K562 (cell line): ENCODE measurements around the gene LCMT2. TPM values are rescaled to one million over a fixed set of nuclear protein-coding genes. Genes with fewer than 3 reads are reported as not detected.

Experiments used
- CXXC5 ChIP-seq: fragments of 250-450 bp; sonication (Bioruptor Pico); IDR thresholded peaks from 2 replicates; pipeline ENCODE4 v1.8.0; 2022; ENCODE audit warnings: inconsistent platforms, mild to moderate bottlenecking, moderate library complexity
- DIDO1 ChIP-seq: fragments of 450-650 bp; IDR thresholded peaks from 2 replicates; pipeline ENCODE4 v1.6.1; 2016; ENCODE audit warnings: low read depth, missing biosample characterization, missing genetic modification characterization
- MAX ChIP-seq: sonication (generic); formaldehyde crosslinking; IDR thresholded peaks from 2 replicates; pipeline ENCODE4 v1.9.0; 2022; ENCODE audit warnings: mild to moderate bottlenecking, missing genetic modification reagents
- NRF1 ChIP-seq, 2 experiments: fragments of 450-650 bp; IDR thresholded peaks in 1 of 2; conservative IDR thresholded peaks in 1 of 2; 2 replicates each; pipeline ENCODE4 v1.6.1; 2014; ENCODE audit warnings: mild to moderate bottlenecking in 2 of 2
- SIN3A ChIP-seq, 2 experiments: fragments of 150-350 bp in 1 of 2; IDR thresholded peaks; 2 replicates each; pipeline ENCODE4 v1.6.1; 2011 to 2016; ENCODE audit warnings: borderline replicate concordance in 2 of 2, low read depth in 2 of 2, low read length in 2 of 2, mild to moderate bottlenecking in 2 of 2, moderate library complexity in 2 of 2; ENCODE audit not compliant: control insufficient read depth in 1 of 2
- SMAD1 ChIP-seq: fragments of 150-350 bp; IDR thresholded peaks from 2 replicates; pipeline ENCODE4 v1.6.1; 2014; ENCODE audit warnings: low read length, low read depth; ENCODE audit not compliant: partially characterized antibody
- SP2 ChIP-seq: IDR thresholded peaks from 2 replicates; pipeline ENCODE4 v1.6.1; 2011; ENCODE audit warnings: mild to moderate bottlenecking, low read depth, low read length, moderate library complexity; ENCODE audit not compliant: poor library complexity, severe bottlenecking; ENCODE audit errors: extremely low read depth
- ZBTB40 ChIP-seq, 2 experiments: fragments of 450-650 bp in 1 of 2; sonication (generic) in 1 of 2; formaldehyde crosslinking in 1 of 2; IDR thresholded peaks; 2 replicates each; pipeline versions ENCODE4 v1.7.1 to v1.9.0; 2016 to 2022; ENCODE audit warnings: inconsistent platforms in 1 of 2, mild to moderate bottlenecking in 1 of 2, missing genetic modification reagents in 1 of 2
- ZFP30 ChIP-seq: fragments of 250-450 bp; sonication (Bioruptor Pico); IDR thresholded peaks from 2 replicates; pipeline ENCODE4 v1.8.0; 2022; ENCODE audit warnings: moderate library complexity, mild to moderate bottlenecking, inconsistent platforms, borderline replicate concordance
- ZNF398 ChIP-seq: fragments of 250-450 bp; sonication (Bioruptor Pico); IDR thresholded peaks from 2 replicates; pipeline ENCODE4 v1.8.0; 2021; ENCODE audit warnings: moderate library complexity, mild to moderate bottlenecking, inconsistent platforms
- ZNF551 ChIP-seq: fragments of 250-450 bp; sonication (Bioruptor Pico); IDR thresholded peaks from 2 replicates; pipeline ENCODE4 v1.5.0; 2021; ENCODE audit warnings: mild to moderate bottlenecking, moderate library complexity
- polyA plus RNA-seq, 8 experiments: library from polyadenylated mRNA; depleted of rRNA in 4 of 8; stranded (reverse) in 5 of 8; unstranded in 3 of 8; fragments of >200 nt; fragmentation: Nextera tagmentation in 2 of 8; fragmentation: Illumina TruSeq in 1 of 8; extraction: Ambion mirVana in 2 of 8; extraction: Trizol in 1 of 8; gene quantifications; 2 replicates each; pipeline versions ENCODE4 v1.2.1 to v1.2.3, GENCODE V29; 2011 to 2014; ENCODE audit warnings: inconsistent platforms in 1 of 8, missing spikeins in 1 of 8
- total RNA-seq, 7 experiments: library from RNA; depleted of rRNA in 6 of 7; stranded (reverse); fragments of >200 nt in 6 of 7; fragmentation: Illumina TruSeq in 2 of 7; extraction: Trizol in 2 of 7; gene quantifications; 2 replicates each; pipeline versions ENCODE4 v1.2.1 to v1.2.3, GENCODE V29; 2011 to 2021; ENCODE audit warnings: low replicate concordance in 1 of 7
- TF ChIP-seq, protein P1 (sequence below): fragments of 250-450 bp; sonication (Bioruptor Pico); IDR thresholded peaks from 2 replicates; pipeline ENCODE4 v1.8.0; 2022; ENCODE audit warnings: moderate library complexity, mild to moderate bottlenecking, inconsistent platforms

The LCMT2 gene
- total and polyA plus RNA-seq, 9 of the 15 experiments (the other 6 are each of a cell fraction or from before 2014, with no cell fraction given), result 2.5 to 22.3 (median 15.2) TPM

DNA sequence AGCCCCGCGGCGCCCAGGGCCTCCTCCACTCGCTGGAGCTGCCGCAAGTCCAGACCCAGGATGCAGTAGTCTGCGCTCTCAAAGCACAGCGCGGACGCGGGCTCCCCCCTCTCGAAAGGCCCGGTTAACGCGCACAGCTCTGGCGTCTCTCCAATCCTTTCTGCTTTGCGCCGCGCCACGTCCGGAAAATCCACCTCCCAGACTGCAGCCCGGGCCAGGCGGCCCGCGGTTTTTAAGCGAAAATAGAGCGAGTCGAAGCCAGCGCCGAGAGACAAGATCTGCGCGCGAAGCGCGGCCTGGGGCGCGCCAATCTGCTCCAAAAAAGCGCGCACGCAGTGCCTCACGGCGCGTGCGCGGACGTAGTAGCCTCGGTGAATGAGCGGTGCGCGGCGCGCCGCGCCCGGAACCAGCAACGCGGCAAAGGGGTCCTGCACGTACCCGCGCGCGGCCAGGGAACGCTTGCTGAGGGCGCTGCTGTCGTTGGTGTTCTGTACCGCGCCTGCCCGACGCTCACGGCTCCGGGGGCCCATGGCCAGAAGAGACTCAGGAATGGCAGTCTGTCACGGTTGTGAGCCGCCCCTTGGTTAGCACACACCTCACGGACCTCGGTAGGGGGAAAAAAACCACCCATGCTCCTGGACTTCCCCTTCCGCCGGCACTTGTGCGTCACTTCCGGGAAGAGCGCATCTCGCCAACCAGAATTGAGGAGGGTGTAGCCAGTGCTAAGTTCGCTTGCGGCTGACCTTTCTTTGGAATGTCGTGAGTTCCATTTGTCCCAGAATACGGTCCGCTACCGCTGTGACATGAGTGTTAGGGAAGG is at the start of gene LCMT2 (continued):
- TF ChIP-seq ZBTB40 (IDR thresholded peaks at IDR 0.05), result peak; percentile 97
- no peak for TF ChIP-seq ZBTB40 (CRISPR knock-in tag; IDR thresholded peaks at IDR 0.05)
- TF ChIP-seq MAX, result peak; percentile 75
- no peak for TF ChIP-seq SP2
- peak; percentile 94 to 95 for TF ChIP-seq NRF1 (conservative IDR thresholded peaks at IDR 0.05 in 1 of 2, IDR thresholded peaks at IDR 0.05 in 1 of 2)
- peak; percentile 39 to 81; a peak in 1 of 4 replicates for TF ChIP-seq SIN3A (IDR thresholded peaks at IDR 0.05; ENCODE audit: borderline replicate concordance in 2 of 2, control insufficient read depth in 1 of 2, low read depth in 2 of 2, low read length in 2 of 2)
- peak; percentile 80 for TF ChIP-seq SMAD1
- TF ChIP-seq ZNF551 (CRISPR knock-in tag), result no peak
- TF ChIP-seq ZNF398 (CRISPR knock-in tag), result no peak
- TF ChIP-seq ZFP30, result no peak
- TF ChIP-seq DIDO1 (tag), result peak; percentile 52; the same call in 1 of the 2 replicates
- peak; percentile 98 for TF ChIP-seq CXXC5 (CRISPR knock-in tag)
- TF ChIP-seq, protein P1, sequence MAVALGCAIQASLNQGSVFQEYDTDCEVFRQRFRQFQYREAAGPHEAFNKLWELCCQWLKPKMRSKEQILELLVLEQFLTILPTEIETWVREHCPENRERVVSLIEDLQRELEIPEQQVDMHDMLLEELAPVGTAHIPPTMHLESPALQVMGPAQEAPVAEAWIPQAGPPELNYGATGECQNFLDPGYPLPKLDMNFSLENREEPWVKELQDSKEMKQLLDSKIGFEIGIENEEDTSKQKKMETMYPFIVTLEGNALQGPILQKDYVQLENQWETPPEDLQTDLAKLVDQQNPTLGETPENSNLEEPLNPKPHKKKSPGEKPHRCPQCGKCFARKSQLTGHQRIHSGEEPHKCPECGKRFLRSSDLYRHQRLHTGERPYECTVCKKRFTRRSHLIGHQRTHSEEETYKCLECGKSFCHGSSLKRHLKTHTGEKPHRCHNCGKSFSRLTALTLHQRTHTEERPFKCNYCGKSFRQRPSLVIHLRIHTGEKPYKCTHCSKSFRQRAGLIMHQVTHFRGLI (CRISPR knock-in tag), result no peak
